UCSD-AML1 (cell line): ENCODE results near the gene ADARB1.

Experiments
- DNase-seq: peaks from one replicate; lab custom pipeline; 2025; ENCODE audit not compliant: unreplicated experiment; lab: John Stamatoyannopoulos, UW

The ADARB1 gene

GRCh38 chr21:45190013-45190412, 115.6 kb downstream of the ADARB1 start:
- no peak for DNase-seq

- no peak for DNase-seq
Observed at GRCh38 chr21:45192332-45192731, 118.0 kb downstream of the ADARB1 start.

- DNase-seq = no peak
Observed at GRCh38 chr21:45196620-45197019, 122.2 kb downstream of the ADARB1 start.

GRCh38 chr21:45199201-45199600, 124.8 kb downstream of the ADARB1 start:
- DNase-seq = no peak

GRCh38 chr21:45200031-45200430, 125.7 kb downstream of the ADARB1 start:
- no peak for DNase-seq

GRCh38 chr21:45200581-45201296, 126.4 kb downstream of the ADARB1 start:
- DNase-seq = peak; percentile 67

GRCh38 chr21:45202344-45202743, 128.0 kb downstream of the ADARB1 start:
- no peak for DNase-seq

GRCh38 chr21:45202889-45203288, 128.5 kb downstream of the ADARB1 start:
- DNase-seq = no peak

GRCh38 chr21:45203983-45204382, 129.6 kb downstream of the ADARB1 start:
- DNase-seq = no peak

GRCh38 chr21:45204395-45204794, 130.0 kb downstream of the ADARB1 start:
- no peak for DNase-seq

- DNase-seq = no peak
Observed at GRCh38 chr21:45207839-45208626, 133.7 kb downstream of the ADARB1 start.

GRCh38 chr21:45208627-45208951, 134.2 kb downstream of the ADARB1 start:
- no peak for DNase-seq

GRCh38 chr21:45209046-45209445, 134.7 kb downstream of the ADARB1 start:
- no peak for DNase-seq

GRCh38 chr21:45209685-45210284, 135.4 kb downstream of the ADARB1 start:
- DNase-seq = no peak

GRCh38 chr21:45210461-45210983, 136.1 kb downstream of the ADARB1 start:
- DNase-seq = no peak

- no peak for DNase-seq
Observed at GRCh38 chr21:45211661-45212060, 137.3 kb downstream of the ADARB1 start.

GRCh38 chr21:45213392-45213791, 139.0 kb downstream of the ADARB1 start:
- DNase-seq = no peak

GRCh38 chr21:45215213-45215612, 140.8 kb downstream of the ADARB1 start:
- no peak for DNase-seq

- no peak for DNase-seq
Observed at GRCh38 chr21:45217010-45217409, 142.6 kb downstream of the ADARB1 start.

GRCh38 chr21:45219517-45219916, 145.1 kb downstream of the ADARB1 start:
- no peak for DNase-seq

- no peak for DNase-seq
Observed at GRCh38 chr21:45220071-45220481, 145.7 kb downstream of the ADARB1 start.
